NOMO-1 treated with DMSO at 0.1 percent for 48 hours (cell line): Measurements from ENCODE around the gene PFKM.
A peak's percentile ranks its signal among the peaks of the same experiment; 100 is the strongest.

Experiments
- DNase-seq: peaks from one replicate; lab custom pipeline; 2025; ENCODE audit not compliant: unreplicated experiment; lab: John Stamatoyannopoulos, UW

Gene PFKM

DNA sequence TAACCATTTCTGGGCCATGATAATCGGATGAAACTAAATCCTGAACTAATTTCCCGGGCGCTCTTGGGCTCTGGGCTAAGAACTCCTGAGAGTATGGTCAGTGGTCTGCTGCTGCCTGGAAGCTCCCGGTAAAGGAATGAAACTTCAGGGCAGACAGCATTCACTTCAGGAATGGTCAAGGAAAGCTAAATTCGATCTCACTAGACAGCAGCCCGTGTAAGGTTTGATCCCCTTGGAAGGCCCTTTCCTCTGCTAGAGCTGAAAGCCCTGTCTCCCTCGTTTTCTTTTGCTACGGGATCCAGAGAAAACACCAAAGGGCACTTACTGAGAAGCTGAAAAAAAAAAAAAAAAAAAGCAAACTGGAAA, 37.5 kb downstream of the PFKM start:
- DNase-seq, result no peak

DNA sequence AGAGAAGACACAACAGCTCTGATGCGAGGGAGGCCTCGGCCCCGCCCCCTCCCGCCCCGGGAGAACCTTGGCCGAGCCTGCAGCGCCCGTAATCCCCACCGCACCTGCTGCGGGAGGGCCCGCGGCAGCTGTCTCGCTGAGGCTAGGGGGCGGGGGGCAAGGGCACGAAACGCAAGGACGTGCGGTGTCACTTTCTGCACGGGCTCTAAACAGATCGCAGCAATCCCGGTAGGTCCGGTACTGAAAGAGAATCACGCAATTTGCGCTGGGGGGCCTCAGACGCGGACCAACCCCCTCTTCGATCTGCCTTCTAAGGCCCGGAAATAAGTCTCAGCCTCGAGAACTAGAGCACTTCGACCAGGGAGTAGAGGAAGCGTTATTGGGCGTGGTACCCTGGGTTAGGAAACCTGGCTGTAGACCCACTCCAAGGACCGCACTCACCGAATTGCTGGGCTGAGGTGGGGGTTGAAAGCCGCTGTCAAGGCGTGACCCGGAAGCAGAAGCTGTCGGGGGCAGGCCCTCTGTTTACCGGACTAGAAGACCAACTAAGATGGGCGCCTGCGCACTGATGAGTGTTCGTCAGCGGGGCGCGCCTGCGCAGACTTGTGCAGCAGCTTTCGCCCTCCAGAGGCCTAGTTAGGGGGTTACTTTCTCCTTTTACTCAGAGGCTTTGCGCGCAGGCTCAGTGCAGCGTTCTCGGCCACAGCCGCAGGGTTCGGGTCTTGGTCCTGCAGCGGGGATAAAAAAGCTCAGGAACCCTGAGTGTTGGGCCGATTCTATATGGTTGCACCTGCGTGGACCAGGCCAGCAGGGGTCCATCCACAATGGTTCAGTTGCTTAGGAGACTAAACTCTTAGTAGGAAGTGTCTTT, 38.1 kb downstream of the PFKM start, which contains the start of gene ASB8:
Gene ASB8, minus strand, starts transcription at position 498 of the 871 bp plus-strand sequence. CDS start 4,019 bp downstream, outside the sequence.
- DNase-seq, result peak; percentile 98

DNA sequence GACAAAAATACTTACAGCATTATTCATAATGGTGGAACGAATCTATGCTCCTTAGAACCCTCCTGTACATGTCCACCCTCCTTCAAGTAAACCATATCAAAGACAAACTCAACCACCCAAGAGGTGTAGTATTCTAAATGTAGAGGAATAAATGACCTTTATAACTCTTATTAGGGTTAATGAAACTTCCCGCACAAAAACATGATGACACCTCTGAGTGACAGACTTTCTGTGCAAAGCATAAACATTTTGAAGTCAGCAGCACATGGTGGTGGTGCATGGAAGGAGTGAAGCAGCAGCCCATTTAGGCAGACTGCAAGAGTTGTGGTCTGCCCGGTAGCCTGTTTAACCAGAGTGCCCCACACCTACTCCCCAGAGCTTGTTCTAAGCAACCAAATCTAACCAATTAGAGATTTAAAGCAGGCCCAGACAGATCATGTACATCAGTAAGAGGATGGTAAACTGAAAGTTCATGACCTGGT, 38.8 kb downstream of the PFKM start:
- no peak for DNase-seq

DNA sequence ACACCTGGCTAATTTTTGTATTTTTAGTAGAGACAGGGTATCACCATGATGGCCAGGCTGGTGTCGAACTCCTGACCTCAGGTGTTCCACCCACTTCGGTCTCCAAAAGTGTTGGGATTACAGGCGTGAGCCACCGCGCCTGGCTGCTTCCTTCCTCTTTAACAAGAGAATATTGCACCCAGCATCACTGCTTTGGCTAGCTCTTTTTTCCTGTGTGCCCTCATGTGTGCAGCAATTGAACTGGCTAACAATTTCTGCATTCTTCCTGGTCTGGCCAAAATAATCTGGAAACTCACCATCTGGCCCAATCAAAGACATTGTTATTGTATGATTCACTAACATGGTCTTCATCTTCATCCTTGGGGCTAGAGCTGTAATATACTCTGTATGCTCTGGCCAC, 40.9 kb downstream of the PFKM start:
- no peak for DNase-seq

DNA sequence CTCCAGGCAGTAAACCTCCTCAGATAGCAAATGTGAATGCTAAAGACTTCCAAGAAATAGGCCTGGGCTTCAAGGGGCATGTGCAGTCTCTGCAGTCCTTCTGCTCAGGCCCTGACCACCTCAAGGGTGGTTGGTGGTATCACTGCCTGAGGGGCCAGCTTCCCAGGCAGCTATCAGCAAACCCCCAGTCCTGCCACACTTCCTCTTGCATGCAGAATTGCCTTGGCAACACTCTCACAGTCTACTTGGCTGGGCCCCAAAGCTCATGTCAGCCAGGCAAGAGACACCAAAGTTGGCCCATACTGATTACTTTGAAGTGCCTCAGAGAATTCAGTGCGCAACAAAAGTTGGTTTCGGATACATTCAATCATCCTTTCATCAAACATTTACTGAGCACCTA, 41.6 kb downstream of the PFKM start:
- peak; percentile 48 for DNase-seq

DNA sequence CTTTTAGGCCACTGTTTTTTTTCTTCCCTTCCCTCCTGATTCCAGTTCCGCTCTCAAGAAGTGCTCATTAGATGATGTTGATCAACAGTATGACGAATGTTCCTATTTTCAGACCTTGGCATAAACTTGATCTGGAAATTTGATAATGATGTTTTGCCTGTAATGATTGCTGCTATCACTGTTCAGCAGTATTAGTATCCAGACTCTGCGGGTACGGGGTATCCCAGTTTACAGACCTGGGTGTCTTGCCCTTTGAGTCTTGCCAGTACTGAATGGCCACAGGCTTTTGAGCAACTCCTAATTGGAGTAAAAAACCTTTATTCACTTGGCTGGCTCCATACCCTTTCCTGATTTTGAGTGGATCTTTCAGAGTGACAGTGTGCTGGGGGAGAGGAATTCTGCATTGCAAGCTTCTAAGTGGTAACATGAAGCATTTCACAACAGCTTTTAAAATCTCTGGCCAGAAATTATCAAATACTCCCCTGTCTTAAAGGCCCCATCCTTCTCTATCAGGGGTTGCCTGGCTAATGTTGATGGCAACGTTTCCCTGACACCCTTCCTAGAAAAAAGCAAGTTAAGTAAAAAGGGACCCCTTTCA, 44.1 kb downstream of the PFKM start:
- no peak for DNase-seq

DNA sequence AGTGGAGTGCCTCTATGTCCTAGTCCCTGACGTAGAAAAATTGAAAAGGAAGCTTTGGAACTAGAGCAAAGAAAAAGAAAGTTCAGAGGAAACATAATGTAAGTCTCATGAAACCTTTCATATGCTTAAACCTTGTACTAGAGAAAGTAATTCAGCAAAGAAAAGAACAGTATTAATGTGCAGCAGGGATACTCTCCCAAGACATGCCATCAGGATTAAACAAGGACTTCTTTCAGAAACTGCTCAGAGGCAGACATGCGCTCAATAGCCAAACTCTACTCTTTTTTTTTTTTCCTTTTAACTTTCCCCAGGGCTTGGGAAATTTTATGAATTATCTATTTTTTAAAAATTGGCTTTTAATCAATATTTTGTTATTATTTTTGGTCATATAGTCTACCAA, 45.3 kb downstream of the PFKM start:
- no peak for DNase-seq

DNA sequence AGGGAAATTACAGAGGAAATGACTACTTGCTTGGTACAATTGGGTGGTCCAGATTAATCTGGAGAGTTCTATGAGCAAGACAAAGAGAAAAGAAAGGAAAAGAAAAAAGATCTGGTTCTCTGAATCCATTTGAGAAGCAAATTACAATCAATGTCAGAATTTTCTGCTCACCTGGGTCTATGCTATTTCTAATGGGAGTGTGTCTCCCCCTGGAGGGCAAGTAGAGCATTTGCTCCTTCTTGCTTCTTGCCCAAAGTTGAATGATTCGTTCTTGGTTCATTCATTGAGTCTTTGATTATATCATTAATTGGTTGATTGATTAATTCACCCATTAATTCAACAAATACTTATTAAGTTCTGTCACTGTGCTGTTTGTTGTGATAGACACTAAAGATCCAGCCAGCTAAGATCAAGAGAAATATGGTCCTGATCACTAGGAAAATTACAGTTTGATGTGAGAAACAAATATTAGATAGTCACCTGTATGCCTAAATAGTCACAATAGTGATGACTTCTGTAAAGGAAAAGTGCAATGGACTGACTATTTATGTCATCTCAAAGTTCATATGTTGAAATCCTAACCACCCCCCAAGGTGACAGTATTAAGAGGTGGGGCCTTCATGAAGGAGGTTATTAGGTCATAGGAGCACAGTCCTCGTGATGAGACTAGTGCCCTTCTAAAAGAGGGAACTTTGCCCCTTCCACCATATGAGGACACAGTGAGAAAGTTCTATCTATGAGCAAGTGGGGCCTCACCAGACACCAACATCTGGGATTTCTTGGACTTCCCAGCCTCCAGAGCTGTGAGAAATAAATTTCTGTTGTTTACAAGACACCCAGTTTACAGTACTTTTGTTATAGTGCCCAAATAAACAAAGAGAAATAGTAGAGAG, 46.2 kb downstream of the PFKM start:
- DNase-seq, result peak; percentile 50

DNA sequence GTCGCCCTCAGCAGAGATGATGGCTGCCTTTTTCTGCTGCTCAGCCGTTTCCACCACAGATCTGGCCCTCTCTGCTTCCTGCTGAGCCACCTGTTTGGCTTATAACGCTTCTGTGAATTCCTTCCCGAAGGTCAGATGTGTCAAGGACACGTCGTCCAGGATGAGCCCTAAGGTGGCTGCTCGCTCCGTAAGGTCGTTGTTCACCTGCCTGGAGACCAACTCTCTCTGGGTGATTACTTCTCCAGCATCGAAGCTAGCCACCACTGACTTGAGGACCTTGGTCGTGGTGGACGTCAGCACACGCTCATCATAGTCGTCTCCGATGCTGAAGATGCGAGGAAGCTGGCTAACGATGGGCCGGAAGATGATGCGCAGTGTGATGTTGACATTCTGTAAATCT, 49.8 kb downstream of the PFKM start:
- no peak for DNase-seq

DNA sequence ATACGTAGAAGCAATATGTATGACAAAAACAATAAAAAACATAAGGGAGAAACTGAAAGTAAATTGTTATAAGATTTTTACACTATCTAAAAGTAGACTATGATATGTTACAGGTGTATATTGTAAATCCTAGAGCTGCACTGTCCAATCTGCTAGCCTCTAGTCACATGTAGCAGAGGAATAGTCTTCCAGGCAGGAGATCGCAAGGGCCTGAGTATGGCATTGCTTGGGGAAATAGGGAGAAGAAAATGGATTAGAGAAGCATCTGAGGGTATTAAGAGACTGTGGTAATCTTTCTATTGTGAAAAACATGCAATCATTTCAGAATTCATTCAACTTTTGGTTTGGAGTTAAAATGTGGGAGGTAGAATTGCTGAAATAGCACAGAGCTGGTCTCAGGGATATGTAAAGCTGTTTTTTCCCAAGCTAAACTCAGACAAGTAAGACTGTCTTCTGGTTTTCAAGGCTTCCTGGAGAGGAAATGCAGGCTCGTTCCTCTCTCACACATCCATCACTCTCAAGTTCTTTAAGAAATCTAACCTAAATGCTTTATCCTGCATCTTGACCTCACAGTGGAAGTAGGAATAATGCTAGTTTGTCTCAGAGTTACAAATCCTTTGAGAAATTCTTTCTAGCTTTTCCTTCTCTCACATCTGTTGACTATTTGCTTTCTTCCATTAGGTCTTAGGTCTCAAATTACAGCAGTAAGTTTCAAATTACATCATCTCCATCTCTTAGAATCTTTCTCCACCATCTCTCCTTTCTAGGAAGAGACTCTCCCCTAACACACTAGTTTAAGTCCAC, 56.7 kb downstream of the PFKM start:
- DNase-seq, result no peak

DNA sequence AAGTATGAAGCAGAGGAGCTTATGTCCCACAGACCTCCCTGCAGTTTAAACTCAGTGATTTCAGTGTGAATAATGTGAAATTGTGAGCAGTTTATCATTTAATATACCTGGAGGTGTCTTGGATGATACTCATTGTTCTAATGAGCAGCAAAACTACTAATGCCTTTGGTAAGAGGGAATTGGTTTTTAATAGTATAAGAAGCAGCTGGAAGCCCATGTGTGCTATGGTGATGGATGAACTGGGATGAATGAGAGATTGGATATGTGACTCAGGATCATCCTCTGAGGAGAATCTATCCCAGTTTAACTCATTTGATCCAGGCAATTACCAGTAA, 57.2 kb downstream of the PFKM start:
- DNase-seq, result no peak

DNA sequence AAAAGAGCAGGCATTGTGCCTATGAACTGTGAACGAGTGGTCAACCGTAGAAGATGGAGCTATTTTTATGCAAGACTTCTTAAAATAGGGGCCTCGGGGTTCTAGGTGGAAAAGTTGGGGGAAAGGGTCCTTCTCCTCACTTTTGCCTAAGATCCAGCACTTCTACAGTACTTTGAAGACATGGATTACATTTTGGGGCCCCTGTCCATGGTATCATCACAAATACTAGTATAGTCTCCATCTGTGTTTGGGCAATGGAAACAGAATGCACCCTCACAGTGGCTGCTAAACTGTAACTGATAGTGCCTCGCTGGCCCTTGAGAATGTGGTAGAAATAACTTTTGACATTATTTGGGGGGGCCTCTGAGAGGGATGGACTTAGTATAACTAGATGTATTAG, 58.8 kb downstream of the PFKM start:
- DNase-seq, result no peak

DNA sequence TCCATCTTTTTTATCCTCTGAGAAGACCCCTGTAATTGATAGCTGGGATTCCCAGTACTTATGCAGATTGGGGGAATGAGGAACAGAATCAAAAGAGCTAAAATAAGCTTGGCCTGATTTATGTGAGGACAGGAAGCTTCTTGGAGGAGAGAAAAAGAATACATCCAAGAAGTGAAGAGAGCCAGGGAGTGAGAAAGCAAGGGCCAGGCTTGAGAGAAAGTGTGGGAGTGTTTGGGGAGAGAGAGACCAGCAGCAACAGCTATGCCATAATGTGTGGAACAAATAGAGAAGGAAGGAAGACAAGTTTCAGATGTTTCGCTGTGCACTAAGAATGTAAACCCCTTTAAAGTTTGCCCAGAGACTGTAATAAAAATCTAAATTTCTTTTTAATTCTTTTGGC, 60.3 kb downstream of the PFKM start:
- no peak for DNase-seq

DNA sequence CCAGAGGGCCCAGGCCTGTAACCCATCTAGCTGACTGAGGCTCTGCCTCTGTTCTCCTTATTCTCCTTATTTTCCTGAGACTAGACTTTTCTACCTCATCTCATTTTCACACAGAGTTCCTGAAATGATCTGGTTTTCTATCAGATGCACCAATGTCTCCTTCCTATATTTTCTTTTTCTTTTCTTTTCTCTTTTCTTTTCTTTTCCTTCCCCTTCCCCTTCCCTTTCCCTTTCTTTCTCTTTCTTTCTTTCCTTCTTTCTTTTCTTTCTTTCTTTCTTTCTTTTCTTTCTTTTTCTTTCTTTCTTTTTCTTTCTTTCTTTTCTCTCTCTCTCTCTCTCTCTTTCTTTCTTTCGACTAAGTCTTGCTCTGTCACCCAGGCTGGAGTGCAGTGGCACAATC, 61.3 kb downstream of the PFKM start:
- DNase-seq, result no peak

DNA sequence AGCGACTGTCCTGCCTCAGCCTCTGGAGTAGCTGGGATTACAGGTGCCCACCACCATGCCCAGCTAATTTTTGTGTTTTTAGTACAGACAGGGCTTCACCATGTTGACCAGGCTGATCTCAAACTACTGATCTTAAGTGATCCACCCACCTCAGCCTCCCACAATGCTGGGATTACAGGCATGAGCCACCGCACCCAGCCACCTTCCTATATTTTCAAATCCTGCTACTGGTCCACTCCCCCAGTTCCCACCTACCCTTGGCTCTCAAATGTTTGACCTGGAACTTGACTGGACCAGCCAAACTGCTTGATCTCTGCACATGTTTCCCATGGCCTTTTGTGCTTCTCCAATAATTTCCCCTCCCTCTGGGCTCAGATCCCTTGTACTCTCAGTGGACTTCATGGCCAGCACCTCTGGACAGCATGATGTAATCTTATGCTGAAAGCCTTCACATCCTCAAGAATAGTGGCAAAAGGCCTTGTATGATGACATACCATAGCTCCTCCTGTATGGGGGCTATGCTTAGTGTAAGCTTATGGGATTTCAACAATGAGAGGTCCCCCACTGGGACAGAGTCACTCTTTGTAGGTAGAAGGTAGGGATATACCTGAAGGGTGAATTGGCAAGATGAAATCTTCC, 61.8 kb downstream of the PFKM start:
- no peak for DNase-seq

DNA sequence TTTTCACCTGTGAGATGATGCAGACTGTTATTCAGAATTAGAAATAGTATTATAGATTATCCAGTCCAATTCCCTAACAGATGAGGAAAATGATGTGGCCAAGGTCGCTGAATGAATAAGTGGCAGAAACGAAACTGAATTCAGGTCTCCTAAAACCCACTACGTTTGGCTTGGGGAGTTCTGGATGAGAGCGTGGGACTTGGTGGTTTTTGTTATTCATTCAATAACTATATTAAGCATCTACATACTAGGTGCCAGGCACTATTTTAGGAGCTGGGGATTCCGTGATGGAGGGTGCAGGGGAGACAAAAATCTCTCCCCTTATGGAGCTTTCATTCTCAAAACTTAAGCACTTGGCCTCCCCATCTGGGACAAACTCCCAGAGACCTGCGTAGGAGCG, 63.5 kb downstream of the PFKM start:
- DNase-seq, result no peak

DNA sequence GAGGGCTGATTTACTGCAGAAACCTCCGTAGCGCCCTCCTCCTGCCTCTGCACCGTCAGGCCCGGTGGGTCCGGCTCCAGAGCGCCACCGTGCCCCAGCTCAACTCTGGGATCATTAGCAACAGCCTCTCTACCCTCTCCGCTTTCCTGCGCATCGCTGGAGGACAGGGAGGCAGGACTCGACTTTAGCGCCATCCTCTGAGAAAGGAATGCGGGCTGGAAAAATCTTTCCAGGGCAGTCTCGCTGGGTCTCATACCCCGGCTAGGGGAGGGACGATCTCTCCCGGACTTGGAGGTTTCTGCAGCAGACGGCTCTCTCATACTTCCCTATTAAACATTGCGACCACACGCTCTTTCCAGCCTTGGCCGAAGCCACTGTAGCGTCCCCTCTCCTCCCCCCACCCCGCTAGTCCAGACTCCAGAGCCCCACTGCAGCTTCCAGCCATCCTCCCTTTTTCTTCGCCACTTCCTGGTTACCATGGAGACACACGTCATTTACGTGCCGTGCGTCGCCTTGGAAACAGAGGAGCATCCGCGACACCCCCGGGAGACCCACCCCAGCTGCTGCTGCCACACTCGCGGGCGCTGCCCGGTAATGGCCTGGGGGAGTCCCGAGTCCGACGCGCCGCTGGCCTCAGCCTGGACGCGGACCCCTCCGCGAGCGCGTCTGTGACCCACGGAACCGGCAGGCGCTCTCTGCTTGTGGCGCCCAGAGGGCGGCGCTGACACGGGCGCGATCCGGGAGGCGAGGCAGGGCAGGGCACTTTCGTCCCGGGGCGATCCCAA, 64.1 kb downstream of the PFKM start, which contains the start of gene CCDC184:
Gene CCDC184, plus strand, starts transcription at position 554 of the 785 bp plus-strand sequence. CDS start 479 bp downstream, outside the sequence.
- DNase-seq, result peak; percentile 31

DNA sequence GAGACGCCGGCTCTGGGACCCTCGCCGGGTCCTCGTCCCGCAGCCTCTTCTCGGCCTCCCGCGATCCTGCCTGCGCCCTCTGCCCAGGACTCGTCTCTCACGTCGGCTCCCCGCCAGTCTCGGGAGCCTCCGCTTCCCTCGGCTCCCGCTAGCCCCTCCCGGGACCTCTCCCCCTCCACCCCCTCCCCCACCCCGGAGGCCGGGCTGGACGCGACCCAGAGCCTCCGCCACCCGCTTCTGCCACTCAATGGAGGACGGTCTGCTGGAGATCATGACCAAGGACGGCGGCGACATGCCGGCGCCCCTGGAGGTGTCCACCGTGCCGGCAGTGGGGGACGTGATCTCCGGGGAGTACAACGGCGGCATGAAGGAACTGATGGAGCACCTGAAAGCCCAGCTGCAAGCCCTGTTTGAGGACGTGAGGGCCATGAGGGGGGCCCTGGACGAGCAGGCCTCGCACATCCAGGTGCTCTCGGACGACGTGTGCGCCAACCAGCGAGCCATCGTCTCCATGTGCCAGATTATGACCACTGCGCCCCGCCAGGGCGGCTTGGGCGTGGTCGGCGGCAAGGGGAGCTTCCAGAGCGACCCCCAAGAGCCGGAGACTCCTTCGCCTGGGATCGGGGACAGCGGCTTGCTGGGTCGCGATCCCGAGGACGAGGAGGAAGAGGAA, 64.8 kb downstream of the PFKM start:
- no peak for DNase-seq

DNA sequence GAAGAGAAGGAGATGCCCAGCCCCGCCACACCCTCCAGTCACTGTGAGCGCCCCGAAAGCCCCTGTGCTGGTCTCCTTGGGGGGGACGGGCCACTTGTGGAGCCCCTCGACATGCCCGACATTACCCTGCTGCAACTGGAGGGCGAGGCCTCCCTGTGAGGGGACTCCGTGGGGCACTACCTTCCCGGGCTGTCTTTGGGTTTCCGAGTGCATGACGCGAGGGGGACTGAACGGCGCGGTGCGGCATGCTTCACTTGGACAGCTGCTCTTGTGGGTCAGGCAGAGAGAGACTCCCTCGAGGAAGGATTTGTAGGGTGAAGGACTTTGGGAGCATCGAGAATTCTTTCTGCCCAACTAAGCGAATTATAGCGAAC, 65.4 kb downstream of the PFKM start:
- DNase-seq, result no peak
